HG02840 (cell line): ENCODE data around the gene SAFB.
"Not testable (repeated sequence)": the region's sequence is repeated elsewhere in the genome, so short reads cannot be mapped to it uniquely, and the experiment has no call there.

ENCODE experiments used
- ATAC-seq: cut with Tn5 transposase; IDR thresholded peaks from one replicate; pipeline ENCODE4 v1.9.1; 2021; ENCODE audit warnings: mild to moderate bottlenecking, moderate library complexity, moderate number of reproducible peaks; ENCODE audit not compliant: unreplicated experiment, low FRiP score

The SAFB gene

GRCh38 chr19:5681391-5682106, 58.7 kb downstream of the SAFB start:
- ATAC-seq = no peak

GRCh38 chr19:5682107-5682482, 59.2 kb downstream of the SAFB start:
- ATAC-seq = no peak

GRCh38 chr19:5683177-5683886, 60.4 kb downstream of the SAFB start:
- ATAC-seq = no peak

GRCh38 chr19:5684694-5685430, 62.0 kb downstream of the SAFB start:
- ATAC-seq = no peak

- ATAC-seq = no peak
Measured at GRCh38 chr19:5686326-5686646, 63.4 kb downstream of the SAFB start.

- ATAC-seq = peak; percentile 45
Measured at GRCh38 chr19:5686647-5687359, 63.9 kb downstream of the SAFB start.

GRCh38 chr19:5687360-5688198, 64.7 kb downstream of the SAFB start:
- no peak for ATAC-seq

GRCh38 chr19:5688262-5688881, 65.5 kb downstream of the SAFB start:
- not testable (repeated sequence) for ATAC-seq

GRCh38 chr19:5690125-5690954, 67.5 kb downstream of the SAFB start, which contains the start of gene RPL36:
TSS of gene RPL36 (plus strand) at chr19:5690295. CDS start at chr19:5690508, 213 bp downstream.
- peak; percentile 44 for ATAC-seq

GRCh38 chr19:5690955-5691821, 68.3 kb downstream of the SAFB start:
- ATAC-seq = no peak

- no peak for ATAC-seq
Measured at GRCh38 chr19:5691822-5692722, 69.2 kb downstream of the SAFB start.

- ATAC-seq = no peak
Measured at GRCh38 chr19:5692723-5693194, 69.9 kb downstream of the SAFB start.

- no peak for ATAC-seq
Measured at GRCh38 chr19:5693195-5694166, 70.6 kb downstream of the SAFB start.

- no peak for ATAC-seq
Measured at GRCh38 chr19:5694167-5694955, 71.5 kb downstream of the SAFB start.
